NCI-H748 treated with DMSO at 0.1 percent for 48 hours (cell line): ENCODE measurements around the gene CD80.

Experiments
- DNase-seq: peaks from one replicate; lab custom pipeline; 2025; lab: John Stamatoyannopoulos, UW

CD80 gene

DNA sequence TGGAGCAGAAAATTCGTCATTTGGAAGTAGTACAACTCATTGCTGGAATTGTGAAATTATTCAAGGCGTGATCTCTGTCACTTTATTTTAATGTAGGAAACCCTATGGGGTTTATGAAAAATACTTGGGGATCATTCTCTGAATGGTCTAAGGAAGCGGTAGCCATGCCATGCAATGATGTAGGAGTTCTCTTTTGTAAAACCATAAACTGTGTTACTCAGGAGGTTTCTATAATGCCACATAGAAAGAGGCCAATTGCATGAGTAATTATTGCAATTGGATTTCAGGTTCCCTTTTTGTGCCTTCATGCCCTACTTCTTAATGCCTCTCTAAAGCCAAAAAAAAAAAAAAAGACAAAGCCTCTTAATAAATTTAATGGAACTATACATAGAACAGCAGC is 66.6 kb downstream of the CD80 start:
- no peak for DNase-seq

DNA sequence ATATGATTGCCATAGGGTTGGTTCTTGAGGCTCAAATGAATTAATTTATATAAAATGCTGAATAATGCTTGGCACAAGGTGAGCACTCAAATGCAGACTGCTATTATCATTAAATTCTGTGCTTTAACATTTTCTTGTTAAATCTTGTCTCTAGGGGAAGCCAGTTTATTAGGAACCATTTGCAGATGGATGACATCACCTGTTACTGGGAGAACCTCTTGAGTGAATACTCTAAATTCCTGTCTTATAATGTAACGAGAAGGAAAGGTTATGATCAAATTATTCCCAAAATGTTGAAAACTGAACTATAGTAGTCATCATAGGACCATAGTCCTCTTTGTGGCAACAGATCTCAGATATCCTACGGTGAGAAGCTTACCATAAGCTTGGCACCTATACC is 67.3 kb downstream of the CD80 start:
- no peak for DNase-seq

DNA sequence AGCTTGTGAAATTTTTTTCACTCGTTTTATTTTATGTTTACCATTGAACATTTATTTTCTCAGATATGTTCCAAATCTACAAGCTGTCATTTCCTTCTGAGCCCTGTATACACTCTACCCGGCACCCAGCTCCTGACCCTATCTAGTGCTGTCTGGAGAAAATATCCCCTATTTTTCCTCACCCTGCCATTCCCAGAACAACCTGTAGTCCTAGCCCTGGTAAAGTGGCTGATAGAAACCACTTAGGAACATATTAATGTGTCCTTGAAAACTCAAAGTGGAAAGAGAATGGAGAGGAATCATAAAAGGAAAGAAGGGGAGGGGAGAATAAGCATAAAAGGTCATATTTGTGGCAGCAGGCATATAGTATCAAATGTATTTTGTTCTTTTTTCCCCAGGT is 69.3 kb downstream of the CD80 start:
- no peak for DNase-seq

DNA sequence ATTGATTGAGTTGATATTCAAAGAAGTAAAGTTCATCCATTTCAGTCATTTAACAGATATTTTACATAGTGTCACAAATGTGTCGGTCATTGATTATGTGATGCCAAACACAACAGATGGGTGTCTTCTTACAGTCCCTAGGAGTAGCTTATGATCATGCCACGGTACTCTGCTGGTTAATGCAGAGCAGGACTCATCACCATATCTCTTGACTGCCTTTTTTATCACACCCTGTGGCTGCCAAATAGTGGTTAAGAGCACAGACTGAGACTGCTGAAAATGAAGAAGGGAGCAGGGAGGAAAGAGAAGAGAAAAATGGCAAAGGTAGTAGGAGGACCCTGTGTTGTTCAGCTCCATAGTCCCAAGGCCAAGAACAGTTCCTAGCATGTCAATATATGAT is 73.9 kb downstream of the CD80 start:
- DNase-seq, result no peak

DNA sequence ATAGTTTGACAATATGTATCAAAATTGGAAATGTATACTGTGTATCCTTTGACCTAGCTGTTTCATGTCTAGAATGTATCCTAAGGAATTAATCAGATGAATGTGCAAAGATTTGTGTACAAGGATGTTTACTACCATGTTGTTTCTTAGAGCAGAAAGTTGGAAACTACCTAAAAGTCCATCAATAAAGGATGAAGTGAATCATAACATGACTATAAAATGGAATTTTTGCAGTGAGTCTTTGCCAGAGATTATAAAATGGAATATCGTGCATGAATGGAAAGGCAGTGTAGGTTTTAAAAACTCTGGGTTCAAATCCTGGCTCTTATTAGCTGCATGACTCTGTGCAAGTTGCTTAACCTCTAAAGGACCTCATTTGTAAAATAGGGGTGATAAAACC is 76.3 kb downstream of the CD80 start:
- no peak for DNase-seq

DNA sequence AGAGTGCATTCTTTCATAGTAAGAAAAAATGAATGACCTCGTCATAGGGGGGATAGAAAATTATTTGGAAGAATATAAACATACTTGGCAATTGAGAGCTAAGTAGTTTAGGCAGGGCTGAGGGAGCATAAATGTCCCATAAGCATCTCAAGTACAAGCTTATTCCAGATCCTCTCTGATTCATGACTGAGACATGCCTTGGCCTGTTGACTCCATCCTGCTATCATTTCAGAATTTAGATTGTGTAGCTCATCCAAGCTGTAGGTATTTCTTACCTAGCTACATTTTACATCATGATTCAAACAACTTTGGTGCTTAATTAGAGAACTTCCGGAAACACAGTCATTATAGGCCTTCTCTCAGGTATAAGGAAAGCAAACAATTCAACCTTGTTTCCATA is 78.3 kb downstream of the CD80 start:
- DNase-seq, result no peak
